Right ventricle myocardium inferior (tissue), 1 donor: Measurements from ENCODE around the gene ZC3H10. TPM values are rescaled to one million over a fixed set of nuclear protein-coding genes. Genes with fewer than 3 reads are reported as not detected.

Experiments
- ATAC-seq: fragments of 200-7000 bp; cut with Tn5 transposase; one replicate; pipeline ENCODE4 v1.9.1; 2020; ENCODE audit warnings: mild to moderate bottlenecking, moderate library complexity
- DNase-seq: peaks from one replicate; pipeline ENCODE4 v3.0.0; 2021; ENCODE audit errors: missing footprints
- intact Hi-C: fragments of 100-400 bp; cut with DNase I; formaldehyde crosslinking; loops from one replicate; pipeline ENCODE4 v1.11.0; 2022
- total RNA-seq: library from RNA; stranded (reverse); fragmentation: NEBNext Ultra II Directional; extraction: Animal tissue kit (Norgen Biotek cat#: 25700); gene quantifications from one replicate; pipeline ENCODE4 v1.2.1, GENCODE V29; 2021
- donor health status: DM: no; HTN: yes; CAD: no; lungs with severe emphysema.

ZC3H10 gene
- total RNA-seq, 1 donor from 2014 or later, result 7.3 TPM

DNA sequence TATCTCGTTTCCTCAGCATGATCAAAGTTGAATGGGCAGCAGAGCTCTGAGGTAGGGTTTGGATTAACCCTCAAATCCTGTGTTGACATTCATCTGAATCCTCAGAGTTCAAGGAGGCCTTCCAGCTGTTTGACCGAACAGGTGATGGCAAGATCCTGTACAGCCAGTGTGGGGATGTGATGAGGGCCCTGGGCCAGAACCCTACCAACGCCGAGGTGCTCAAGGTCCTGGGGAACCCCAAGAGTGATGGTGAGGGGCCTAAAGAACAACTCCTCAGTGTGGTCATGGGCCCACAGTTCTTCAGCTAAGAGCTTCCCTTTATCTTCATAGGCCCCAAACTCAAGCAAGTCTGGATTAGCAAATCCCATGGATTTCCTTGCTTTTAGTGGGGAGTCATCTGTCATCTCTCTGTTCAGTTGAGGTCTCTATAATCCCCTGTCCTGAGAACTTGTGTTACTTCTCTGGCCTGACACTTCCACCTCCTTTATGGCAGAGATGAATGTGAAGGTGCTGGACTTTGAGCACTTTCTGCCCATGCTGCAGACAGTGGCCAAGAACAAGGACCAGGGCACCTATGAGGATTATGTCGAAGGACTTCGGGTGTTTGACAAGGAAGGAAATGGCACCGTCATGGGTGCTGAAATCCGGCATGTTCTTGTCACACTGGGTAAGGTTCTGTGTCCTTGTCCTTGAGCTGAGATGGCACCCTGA is 41.6 kb downstream of the ZC3H10 start:
- ATAC-seq (no peak), DNase-seq (no peak)
- intact Hi-C loops, result loop anchor here (2.0 to 5.0 kb wide), 2 partner anchors 29 to 42 kb away; partner anchors contain the start of genes RPL41, SMARCC2 and ZC3H10

DNA sequence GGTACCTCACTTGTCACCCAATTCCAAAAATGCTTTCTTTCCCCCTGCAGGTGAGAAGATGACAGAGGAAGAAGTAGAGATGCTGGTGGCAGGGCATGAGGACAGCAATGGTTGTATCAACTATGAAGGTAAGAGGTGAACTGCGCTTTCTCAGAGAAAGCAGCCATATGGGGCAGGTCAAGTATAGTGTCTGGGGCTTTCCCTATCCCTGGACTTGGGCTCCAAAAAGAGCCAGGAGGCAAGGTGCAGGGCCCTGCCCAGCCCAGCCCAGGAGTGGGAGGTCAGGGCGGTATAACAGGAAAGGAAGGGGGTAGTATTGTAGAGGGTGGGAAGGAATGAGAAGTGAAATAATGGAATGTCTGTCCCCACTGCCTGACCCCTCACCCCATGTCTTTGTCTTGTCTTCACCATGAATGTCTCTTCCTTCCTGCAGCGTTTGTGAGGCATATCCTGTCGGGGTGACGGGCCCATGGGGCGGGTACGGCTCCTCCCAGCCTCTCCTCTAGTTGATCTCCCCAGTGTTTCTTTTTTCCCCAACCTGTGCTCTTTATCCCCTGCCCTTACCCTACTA is 42.2 kb downstream of the ZC3H10 start:
- intact Hi-C loops, result no loop called here
- ATAC-seq (no peak), DNase-seq (no peak)

DNA sequence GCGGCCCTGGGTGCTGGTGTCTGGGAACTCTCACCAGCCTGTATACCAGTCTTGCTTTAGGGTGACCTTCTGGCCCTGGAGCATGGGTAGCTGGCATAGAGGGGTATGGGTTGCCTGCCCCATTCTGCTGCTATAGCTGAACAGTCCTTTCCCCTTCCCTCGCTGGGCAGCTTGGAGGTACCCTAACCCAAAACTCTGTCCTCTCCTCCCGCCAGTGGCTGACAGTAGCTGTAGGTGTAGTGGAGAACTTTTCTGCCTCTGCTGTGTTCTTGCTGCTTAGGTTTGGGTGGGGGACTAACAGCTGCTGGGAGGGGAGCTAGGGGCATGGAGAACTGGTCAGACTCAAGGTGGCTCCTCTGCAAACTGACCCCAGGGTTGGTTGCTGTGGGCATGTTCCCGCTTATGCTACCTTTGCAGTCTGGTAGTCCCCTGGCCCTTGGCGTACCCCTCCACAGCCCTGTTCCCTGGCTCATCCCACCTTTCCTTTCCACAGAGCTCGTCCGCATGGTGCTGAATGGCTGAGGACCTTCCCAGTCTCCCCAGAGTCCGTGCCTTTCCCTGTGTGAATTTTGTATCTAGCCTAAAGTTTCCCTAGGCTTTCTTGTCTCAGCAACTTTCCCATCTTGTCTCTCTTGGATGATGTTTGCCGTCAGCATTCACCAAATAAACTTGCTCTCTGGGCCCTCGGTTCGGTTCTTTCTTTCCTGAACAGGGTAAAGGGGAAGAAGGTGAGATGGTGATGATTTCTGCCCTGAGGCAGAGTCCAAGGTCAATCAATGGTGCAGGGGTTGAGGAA is 43.0 kb downstream of the ZC3H10 start:
- intact Hi-C loops, result no loop called here
- no peak for ATAC-seq
- no peak for DNase-seq

DNA sequence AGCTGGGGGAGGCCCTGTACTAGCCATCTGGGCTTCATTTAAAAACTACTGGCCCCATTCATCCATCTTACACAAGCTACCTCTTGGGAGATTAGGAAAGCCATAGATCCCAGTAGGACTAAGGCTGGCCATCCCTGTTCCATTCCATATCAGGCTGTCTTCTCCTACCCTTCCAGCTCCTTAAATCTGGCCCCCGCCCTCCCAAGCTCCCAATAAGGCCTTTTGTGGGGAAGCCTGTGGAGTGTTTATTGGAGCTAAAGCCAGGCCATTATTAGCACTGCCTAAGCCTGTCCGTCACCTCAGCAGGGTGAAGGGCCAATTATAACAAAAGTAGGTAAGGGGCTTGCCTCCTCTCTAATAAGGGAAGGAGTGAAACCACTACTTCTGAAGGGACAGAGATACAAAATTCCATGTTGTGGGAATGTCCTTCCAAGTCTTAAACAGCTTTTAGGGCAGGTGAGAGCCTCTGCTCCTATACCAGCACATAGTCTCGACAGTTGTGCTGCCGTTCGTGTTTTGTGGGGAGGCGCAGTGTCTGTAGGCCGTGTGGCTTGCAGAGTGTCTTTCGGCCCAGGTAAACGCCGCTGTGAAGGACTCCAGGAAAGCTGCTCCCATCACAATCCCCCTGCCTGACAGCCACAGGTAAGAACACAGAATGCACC is 43.8 kb downstream of the ZC3H10 start:
- ATAC-seq (no peak), DNase-seq (no peak)
- intact Hi-C loops, result no loop called here

DNA sequence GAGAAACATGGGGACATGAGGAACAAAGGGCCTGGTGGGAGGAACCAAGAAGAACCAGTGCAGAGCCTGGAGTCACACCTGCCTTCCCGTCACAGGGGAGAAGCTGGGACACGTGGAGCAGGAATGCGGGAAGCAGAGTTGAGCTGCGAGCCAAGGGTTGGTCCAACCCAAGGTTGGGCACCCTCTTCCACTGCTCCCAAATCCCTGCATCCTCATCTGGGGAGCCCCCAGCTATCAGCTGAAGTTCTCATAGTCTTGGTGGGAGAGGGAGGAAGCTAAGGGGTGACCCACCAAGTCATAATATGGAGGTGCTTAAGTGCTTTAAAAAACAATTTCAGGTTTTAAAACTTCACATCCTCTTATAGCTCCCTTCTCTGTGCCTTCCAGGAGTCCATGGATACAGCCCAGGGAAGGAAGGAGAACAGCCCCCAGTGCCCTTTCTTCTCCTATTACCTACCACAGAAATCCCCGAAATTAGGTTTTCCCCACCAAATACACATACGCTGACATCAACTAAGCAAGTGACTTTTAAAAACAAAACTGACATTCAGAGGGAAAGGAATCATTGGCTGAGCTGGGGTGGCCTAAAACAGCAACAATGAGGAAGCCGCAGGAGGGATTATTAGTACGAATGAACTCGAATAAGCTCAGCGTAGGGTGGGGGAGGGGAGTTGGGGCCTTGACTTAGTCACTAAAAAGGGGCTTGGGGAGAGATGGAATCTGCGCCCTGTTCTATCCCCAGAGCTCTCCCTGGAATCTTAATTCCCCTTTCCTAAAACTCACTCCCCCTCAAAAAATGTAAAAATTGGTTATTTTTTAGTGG is 44.6 kb downstream of the ZC3H10 start:
- intact Hi-C loops, result no loop called here
- no peak for DNase-seq
- no peak for ATAC-seq

DNA sequence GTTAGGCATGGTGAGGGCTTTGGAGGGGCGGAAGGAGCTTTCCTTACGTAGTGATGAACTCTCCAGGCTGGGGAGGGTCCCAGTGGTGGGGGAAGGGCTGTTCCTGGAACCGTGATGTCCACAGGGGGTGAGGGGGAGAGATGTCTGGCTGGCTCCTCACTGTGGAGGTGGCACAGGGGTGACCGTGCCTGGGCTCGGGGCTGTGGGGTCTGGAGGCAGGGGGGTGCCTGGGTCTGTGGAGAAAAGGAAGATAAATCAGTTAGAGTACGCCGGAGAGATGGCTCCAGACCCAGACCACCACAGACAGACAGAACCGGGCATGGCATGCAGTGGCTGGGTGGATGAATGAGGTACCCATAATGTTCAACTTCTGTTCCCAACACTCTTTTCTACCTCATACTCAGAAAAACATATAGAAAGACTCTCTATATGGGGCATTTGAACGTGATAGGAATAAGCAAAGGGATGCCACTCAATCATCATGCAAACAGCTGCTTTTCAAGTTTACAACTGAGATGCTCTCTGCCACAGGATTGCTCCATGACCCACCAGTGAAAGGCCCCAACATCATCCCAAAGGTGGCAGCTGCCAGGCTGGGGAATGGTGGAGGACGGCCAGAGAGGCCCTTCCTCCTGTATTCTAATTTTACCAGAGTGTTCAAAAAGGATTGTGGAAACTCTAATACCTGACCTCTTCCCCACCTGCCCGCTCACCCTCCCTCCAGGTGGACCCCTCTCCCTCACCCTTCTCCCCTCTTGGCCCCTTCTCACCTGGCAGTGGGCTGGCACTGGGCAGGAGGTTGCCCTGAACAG is 45.7 kb downstream of the ZC3H10 start:
- intact Hi-C loops, result no loop called here
- ATAC-seq (no peak), DNase-seq (no peak)

DNA sequence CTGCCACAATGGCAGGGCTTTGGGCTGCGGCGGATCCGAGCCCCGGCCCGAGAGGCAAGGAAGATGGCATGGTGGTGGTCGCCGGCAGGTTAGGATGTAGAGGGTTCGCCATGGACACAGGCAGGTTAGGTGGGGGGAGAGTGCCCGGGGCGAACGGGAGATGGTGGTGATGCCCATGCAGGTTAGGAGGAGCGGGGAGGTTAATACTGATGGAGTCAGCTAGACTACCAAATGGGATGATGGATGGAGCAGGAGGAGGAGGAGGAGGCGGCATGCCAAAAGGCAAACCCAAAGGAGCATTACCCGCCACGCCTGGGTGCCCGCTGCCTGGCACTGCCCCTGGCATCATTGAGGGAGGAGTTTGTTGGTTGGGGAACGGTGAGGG is 46.3 kb downstream of the ZC3H10 start:
- intact Hi-C loops, result no loop called here
- no peak for DNase-seq
- ATAC-seq, result no peak

DNA sequence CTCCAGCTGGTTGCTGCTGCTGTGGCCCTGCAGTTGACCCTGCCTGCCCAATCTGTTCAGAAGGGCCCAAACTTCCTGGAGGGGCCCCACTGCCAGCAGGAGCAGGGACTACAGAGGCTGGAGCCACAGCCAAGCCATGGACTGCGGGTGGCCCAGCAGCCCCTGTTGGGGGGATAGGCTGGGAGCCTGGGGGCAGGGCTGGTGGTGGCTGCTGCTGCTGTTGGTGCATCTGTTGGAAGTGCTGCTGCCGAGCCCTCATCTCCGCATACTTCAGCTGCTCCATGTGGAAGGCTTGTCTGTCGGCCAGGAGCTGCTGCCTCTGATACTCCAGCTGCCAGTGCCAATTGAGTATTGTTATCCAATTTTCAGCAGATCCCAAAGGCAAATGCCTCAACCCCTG is 47.3 kb downstream of the ZC3H10 start:
- ATAC-seq, result peak; percentile 15
- intact Hi-C loops, result no loop called here
- DNase-seq, result no peak

DNA sequence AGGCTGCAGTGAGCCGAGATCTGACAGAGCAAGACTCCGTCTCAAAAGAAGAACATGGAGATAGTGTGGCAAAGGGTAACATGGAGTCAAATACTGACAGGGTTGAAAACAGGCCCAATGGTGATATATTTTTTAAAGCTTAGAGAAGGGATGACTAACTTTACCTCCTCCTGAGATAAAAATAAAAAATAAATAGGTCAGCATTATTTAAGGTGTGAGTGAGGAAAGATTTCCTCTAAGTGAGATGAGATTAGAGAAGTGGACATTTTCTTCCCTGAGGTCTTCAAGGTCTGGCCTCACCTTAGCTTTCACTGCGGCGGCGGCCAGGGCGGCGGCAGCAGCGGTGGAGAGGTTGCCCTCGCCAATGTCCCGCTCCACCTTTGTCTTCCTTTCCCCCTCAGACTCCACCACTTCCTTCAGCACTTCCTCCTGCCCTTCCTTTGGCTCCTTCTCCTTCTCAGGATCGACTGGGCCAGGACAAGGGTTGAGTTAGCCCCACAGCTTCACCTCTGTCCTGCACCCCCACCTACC is 51.2 kb downstream of the ZC3H10 start:
- ATAC-seq (no peak), DNase-seq (no peak)
- intact Hi-C loops, result no loop called here

DNA sequence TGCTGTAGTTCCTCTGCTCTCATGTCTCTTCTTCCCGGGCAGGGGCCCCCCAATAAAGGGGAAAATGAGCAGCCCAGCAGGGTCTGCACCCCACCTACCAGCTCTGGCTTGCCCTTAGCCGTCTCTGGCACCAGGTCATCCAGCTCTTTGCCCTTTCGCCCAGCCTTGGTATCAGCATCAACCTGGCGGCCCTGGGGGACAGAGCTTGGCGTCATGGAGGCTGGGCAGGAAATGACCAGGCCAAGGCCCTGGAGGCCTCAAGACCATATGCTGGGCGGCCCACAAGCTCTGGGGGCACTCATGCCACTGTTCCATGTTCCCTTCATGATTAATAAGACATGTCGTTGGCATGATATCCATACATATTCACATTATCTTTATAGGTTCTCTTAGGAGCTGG is 54.8 kb downstream of the ZC3H10 start:
- DNase-seq, result no peak
- peak; percentile 32 for ATAC-seq
- intact Hi-C loops, result no loop called here

Other genes starting within 250 kb of the ZC3H10 start
- gene PYM1, start 190.4 kb upstream of the ZC3H10 start, total RNA-seq, result 19.1 TPM
- 8.1 TPM for gene DGKA, start 187.1 kb upstream of the ZC3H10 start, total RNA-seq
- not detected for gene PMEL, start 152.2 kb upstream of the ZC3H10 start, total RNA-seq
- gene CDK2, start 151.4 kb upstream of the ZC3H10 start, total RNA-seq, result 11.6 TPM
- gene RAB5B, start 144.2 kb upstream of the ZC3H10 start, total RNA-seq, result 113 TPM
- 28.1 TPM for gene SUOX, start 121.0 kb upstream of the ZC3H10 start, total RNA-seq
- 9.5 TPM for gene IKZF4, start 97.2 kb upstream of the ZC3H10 start, total RNA-seq
- gene RPS26, start 76.3 kb upstream of the ZC3H10 start, total RNA-seq, result 35.5 TPM
- gene ERBB3, start 38.1 kb upstream of the ZC3H10 start, total RNA-seq, result 2.8 TPM
- gene PA2G4, start 13.7 kb upstream of the ZC3H10 start, total RNA-seq, result 69.7 TPM
- gene RPL41, start 1.6 kb upstream of the ZC3H10 start, total RNA-seq, result 2,099 TPM
- 33.6 TPM for gene ESYT1, start 10.0 kb downstream of the ZC3H10 start, total RNA-seq
- 45.8 TPM for gene MYL6B, start 34.3 kb downstream of the ZC3H10 start, total RNA-seq
- gene MYL6, start 40.1 kb downstream of the ZC3H10 start, total RNA-seq, result 673 TPM
- 68.8 TPM for gene SMARCC2, start 71.2 kb downstream of the ZC3H10 start, total RNA-seq
- 53.8 TPM for gene RNF41, start 103.7 kb downstream of the ZC3H10 start, total RNA-seq
- gene NABP2, start 106.1 kb downstream of the ZC3H10 start, total RNA-seq, result 22.2 TPM
- gene SLC39A5, start 111.8 kb downstream of the ZC3H10 start, total RNA-seq, result not detected
- 23.9 TPM for gene ANKRD52, start 140.1 kb downstream of the ZC3H10 start, total RNA-seq
- gene COQ10A, start 148.7 kb downstream of the ZC3H10 start, total RNA-seq, result 130 TPM
- 799 TPM for gene CS, start 182.1 kb downstream of the ZC3H10 start, total RNA-seq
- gene CNPY2, start 197.7 kb downstream of the ZC3H10 start, total RNA-seq, result 36.5 TPM
- 45.1 TPM for gene PAN2, start 215.7 kb downstream of the ZC3H10 start, total RNA-seq
- gene IL23A, start 220.6 kb downstream of the ZC3H10 start, total RNA-seq, result not detected
- gene STAT2, start 241.8 kb downstream of the ZC3H10 start, total RNA-seq, result 31.6 TPM
- not detected for gene APOF, start 244.6 kb downstream of the ZC3H10 start, total RNA-seq